ENCODE data around the gene SRP68. TPM values are rescaled to one million over a fixed set of nuclear protein-coding genes. Genes with fewer than 3 reads are reported as not detected.
A peak's percentile ranks its signal among the peaks of the same experiment; 100 is the strongest.

Gene SRP68
- 100 to 1,000 TPM in 3 of 5 donors, 10 to 100 TPM in 2; 92.3 to 111 (median 101) TPM for polyA plus RNA-seq (ENCODE audit: insufficient read depth in 1 of 5, insufficient read length in 5 of 5, low replicate concordance in 1 of 5)
- long read RNA-seq, donor 1, transcript SRP68-201 (16 exons, 2,649 nt), result major isoform, 19 of 22 reads
- long read RNA-seq, donor 1, partial matches to known transcripts, result 0 of 22 reads
- long read RNA-seq, donor 1, other reads (novel, unspliced or antisense), result 0 of 22 reads
- long read RNA-seq, donor 2, transcript SRP68-201 (16 exons, 2,649 nt), result major isoform, 11 of 11 reads
- long read RNA-seq, donor 2, partial matches to known transcripts, result 0 of 11 reads
- long read RNA-seq, donor 2, other reads (novel, unspliced or antisense), result 0 of 11 reads
- long read RNA-seq, donor 3, transcript SRP68-201 (16 exons, 2,649 nt), result major isoform, 6 of 7 reads
- long read RNA-seq, donor 3, partial matches to known transcripts, result 0 of 7 reads
- long read RNA-seq, donor 3, other reads (novel, unspliced or antisense), result 0 of 7 reads
- long read RNA-seq, donor 4, transcript SRP68-201 (16 exons, 2,649 nt), result major isoform, 12 of 14 reads
- long read RNA-seq, donor 4, partial matches to known transcripts, result 0 of 14 reads
- long read RNA-seq, donor 4, other reads (novel, unspliced or antisense), result 0 of 14 reads
- long read RNA-seq, donor 5, transcript SRP68-201 (16 exons, 2,649 nt), result major isoform, 22 of 28 reads
- long read RNA-seq, donor 5, partial matches to known transcripts, result 0 of 28 reads
- long read RNA-seq, donor 5, other reads (novel, unspliced or antisense), result 6 of 28 reads
- long read RNA-seq, donor 6, transcript SRP68-201 (16 exons, 2,649 nt), result major isoform, 23 of 23 reads
- long read RNA-seq, donor 6, partial matches to known transcripts, result 0 of 23 reads
- long read RNA-seq, donor 6, other reads (novel, unspliced or antisense), result 0 of 23 reads
- long read RNA-seq, donor 7, transcript SRP68-201 (16 exons, 2,649 nt), result major isoform, 19 of 21 reads
- long read RNA-seq, donor 7, partial matches to known transcripts, result 0 of 21 reads
- long read RNA-seq, donor 7, other reads (novel, unspliced or antisense), result 0 of 21 reads
- long read RNA-seq, donor 8, transcript SRP68-201 (16 exons, 2,649 nt), result major isoform, 12 of 12 reads
- long read RNA-seq, donor 8, partial matches to known transcripts, result 0 of 12 reads
- long read RNA-seq, donor 8, other reads (novel, unspliced or antisense), result 0 of 12 reads

DNA sequence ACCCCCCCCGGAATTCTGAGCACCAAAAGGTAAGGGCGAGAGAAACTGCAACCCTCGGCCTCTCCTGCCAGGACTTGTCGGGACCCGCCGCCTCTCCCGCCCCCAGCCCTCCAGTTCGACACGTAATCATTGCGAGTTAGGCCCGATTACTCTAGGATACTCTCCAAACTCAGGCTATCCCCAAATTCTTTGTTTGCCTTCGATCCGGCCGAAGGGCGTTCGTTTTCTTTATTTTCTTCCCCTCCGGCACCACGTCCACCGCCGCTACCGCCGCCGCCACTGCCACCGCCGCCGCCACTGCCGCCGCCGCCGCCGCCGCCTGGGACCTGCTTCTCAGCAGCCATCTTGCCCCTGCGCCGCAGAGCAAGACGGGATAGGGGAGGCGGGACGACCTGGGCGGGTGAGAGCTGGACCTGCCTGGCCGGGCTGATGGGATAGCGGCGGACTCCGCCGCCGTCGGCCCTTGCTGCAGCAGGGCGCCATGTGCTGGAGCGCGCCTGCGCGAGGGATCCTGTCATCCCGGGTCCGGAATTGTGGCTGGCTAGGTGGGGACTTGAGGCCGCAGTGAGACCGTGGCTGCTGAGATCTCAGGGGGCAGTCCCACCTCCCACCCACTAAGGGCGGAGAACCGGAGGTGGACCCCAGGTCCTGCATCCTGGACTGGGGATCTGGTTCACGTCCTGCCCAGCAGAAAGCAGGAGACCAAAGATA, at the start of gene SRP68:
Gene SRP68, minus strand, starts transcription at position 370 of the 711 bp plus-strand sequence. Its CDS starts 26 bp downstream, at position 344.
- DNase-seq, result peak; percentile 86

DNA sequence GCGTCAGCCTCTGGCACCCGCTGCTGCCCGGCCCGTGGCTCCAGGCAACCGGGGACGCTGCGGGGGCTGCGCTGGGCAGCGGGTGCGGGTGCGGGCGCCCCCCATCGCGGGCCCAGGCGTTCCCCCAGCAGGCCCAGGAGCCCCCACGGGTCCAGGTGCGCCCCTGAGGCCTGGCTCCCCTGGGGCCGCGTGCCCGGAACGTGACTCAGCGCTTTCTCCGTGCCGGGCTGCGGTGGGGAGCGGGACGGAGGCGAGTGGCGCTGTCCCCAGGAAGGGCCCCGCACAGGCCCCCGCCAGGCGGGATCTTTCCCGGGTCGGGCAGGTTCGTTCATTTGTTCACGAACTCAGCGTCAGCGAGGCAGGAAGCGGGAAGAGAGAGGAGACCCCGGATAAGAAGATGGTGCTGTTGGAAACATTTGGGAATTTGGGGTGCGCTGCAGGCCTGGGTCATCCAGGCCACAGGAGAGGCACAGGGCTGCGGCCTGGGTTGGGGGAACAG, 49.7 kb upstream of the SRP68 start:
- no peak for DNase-seq

DNA sequence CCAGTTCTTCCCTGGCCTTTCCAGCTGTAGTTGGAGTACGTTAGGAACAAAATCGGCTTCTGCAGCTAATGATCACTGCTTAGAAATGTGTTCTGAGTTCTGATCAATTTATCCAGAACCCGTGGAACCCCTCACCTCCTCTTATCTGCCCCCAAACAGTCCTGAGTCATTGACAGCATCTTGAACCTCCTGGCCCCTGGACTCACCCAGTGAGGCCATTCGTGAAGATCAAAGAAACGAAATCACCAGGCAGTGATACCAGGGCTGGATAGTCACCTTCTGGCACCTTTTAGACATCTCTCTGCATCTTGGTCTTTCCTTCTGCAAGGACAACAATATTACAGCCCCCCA, 48.3 kb upstream of the SRP68 start:
- DNase-seq, result no peak

DNA sequence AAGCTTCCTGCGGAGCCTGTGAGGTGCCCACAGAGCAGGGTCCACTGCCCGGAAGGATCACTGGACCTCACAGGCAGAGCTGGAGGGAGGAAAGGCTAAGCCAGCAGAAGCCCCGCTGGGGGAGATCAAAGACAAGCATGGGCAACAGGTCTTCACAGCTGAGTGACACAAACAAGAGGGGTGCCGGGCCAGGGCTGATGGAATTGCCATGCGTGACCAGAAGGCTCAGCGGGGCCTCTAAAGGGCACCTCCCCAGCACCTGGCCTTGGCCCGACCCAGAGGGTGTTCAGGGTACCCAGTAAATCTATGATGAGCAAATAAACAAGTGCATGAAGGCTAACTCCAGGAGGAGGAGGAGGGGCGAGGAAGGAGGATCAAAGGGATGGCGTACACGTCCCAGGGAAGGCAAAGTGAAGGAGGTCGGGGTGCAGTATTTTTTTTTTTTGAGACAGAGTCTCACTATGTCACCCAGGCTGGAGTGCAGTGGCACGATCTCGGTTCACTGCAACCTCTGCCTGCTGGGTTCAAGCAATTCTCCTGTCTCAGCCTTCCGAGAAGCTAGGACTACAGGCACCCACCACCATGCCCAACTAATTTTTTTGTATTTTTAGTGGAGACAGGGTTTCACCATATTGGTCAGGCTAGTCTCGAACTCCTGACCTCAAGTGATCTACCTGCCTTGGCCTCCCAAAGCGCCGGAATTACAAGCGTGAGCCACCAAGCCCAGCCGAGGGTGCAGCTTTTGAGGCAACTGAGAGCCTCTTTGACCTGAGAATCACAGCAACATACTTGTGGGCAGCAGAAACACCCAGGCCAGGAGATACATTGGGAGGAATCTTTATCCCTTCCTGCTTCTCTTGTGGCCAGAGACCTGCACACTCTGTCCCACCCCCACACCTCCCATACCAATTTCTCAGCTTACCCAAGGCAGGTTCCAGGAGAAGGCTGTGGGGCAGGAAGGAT, 47.4 kb upstream of the SRP68 start:
- DNase-seq, result no peak

DNA sequence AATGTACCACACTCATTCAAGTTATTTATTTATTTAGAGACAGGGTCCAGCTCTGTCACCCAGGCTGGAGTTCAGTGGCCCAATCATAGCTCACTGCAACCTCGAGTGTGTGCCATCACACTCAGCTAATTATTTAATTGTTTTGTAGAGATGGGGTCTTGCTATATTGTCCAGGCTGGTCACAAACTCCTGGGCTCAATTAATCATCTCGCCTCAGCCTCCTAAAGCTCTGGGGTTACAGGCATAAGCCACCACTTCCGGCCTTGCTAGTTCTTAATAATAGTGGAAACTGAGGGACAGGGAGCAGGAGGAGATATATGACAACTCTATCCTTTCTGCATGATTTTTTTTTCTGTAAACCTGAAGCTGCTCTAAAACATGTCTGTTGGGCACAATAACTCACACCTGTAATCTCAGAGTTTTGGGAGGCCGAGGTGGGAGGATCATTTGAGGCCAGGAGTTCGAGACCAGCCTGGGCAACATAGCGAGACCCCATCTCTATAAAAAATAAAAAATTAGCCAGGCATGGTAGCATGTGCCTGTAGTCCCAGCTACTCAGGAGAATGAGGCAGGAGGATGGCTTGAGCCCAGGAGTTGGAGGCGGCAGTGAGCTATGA, 42.9 kb upstream of the SRP68 start:
- DNase-seq, result no peak

DNA sequence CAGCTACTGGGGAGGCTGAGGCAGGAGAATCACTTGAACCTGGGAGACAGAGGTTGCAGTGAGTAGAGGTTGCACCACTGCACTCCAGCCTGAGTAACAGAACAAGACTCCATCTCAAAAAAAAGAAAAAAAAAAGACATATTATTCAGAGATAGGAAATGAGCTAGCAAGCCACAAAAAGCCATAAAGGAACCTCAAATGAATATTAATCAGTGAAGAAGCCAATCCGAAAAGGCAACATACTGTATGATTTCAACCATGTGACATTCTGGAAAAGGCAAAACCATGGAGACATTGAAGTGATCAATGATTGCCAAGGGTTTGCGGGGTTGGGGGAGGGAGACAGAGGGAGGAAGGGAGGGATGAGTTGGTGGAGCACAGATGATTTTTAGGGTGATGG, 39.6 kb upstream of the SRP68 start:
- no peak for DNase-seq

DNA sequence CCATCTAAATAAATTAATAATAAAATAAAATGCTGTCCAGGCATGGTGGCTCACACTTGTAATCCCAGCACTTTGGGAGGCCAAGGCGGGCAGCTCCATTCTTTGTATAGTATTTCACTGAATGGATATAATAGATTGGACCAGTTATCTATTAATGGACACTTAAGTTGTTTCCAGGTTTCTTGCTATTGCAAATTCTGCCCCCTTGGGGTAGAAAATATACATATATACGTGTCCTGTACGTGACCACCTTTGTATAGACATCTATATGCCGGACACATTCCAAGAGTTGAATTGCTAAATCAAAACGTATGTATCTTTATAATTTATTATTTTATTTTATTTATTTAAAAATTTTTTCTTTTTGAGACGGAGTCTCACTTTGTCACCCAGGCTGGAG, 35.2 kb upstream of the SRP68 start:
- DNase-seq, result no peak

DNA sequence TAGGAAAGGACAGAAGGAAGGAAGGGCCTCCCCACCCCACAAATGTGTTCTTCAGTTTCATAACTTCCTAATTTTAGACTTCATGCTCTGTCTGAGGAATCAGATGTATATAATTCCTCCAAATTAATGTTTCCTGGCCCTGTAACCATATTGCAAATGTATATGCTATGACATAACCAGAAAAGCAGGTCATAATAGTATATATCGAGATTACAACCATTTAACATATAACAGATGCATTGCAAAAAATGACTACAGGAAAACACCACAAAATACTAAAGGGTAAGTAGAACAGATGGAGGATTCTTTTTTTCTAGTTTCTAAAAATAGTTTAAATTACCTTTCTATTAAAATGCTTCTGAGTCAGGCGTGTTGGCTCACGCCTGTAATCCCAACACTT, 34.4 kb upstream of the SRP68 start:
- DNase-seq, result no peak

DNA sequence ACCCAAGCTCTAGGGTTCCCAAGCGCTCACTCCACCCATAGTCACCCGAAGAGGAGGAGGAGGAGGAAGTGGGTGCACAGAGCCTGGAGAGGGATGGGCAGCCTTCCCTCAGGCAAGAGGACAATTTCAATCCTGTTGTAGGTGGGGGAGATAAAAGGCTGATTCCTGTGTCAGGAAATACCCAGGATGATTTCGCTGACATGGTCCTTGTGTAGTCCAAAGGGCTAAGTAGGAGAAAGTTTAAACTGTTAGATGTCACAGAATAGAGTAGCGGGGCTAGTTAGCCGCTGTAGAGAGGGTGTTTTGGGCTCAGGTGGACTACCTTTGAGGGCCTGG, 32.5 kb upstream of the SRP68 start:
- no peak for DNase-seq

DNA sequence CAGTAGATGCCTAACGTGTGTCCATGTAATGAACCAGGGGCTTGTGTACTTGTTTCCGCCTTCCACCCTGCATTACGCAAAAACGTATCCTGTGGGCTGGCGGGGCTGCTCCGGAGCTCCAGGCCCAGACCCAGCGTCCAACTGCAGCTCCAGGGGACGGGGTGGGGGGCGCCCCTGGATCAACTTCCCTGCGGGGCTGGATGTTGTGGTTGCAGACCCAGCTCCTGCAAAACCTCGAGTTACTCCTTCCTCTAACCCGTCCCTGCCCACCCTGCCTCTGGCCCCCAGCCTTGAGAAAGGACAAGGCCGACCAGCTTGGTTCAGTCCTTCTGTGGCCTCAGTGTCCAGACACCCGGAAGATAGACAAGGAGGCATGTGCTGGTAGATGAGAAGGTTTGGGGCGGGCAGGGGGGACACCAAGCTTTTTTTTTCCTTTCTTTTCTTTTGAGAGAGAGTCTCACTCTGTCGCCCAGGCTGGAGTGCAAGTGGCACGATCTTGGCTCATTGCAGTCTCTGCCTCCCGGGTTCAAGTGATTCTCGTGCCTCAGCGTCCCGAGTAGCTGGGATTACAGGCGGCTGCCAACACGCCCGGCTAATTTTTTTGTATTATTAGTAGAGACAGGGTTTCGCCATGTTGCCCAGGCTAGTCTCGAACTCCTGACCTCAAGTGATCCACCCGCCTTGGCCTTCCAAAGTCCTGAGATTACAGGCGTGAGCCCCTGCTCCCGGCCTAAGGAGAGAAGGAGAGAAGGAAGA, 32.0 kb upstream of the SRP68 start:
- DNase-seq, result no peak

DNA sequence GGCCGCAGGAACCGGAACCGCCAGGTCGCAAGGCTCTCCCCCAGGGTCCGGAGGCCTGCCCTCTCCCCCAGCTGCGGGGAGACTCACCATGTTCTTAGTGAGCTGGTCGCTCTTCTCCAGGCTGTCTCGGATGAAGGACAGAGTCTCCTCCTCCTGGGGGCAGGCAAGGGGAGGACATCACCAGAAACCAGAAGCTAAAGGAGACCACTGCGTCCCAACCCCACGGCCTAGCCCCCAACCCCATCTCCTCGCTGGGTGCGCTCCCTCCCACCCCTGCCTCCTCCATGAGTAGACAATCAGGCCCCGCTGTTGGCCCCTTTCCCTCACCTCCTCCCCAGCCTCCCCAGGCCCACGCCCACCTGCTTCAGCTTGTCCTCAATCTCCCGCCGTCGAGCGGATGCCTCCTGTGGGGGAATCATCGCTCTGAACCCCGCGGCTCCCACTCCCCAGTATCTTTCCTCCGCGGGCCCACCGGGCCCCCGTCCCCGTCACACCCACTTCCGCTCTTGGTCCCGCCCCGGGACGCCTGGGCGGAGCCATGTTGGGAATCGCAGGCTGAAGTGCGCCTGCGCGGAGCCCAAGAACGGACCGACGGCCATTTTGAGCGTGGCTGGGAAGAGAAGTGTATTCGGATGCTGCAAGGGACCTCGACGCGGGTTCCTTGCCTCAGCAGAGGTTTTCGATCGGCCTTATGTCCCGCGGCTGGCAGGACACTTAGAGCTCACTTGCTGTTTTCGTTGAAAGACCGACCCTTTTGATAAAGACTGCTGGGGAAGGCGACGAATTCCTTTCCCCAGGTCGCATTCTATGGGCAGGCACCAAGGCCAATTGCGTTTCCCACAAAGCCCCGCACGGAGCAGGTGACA, 31.2 kb upstream of the SRP68 start, which contains the start of gene EXOC7:
Gene EXOC7, minus strand, starts transcription at position 514 of the 866 bp plus-strand sequence. Its CDS starts 95 bp downstream, at position 419.
- DNase-seq, result peak; percentile 95

DNA sequence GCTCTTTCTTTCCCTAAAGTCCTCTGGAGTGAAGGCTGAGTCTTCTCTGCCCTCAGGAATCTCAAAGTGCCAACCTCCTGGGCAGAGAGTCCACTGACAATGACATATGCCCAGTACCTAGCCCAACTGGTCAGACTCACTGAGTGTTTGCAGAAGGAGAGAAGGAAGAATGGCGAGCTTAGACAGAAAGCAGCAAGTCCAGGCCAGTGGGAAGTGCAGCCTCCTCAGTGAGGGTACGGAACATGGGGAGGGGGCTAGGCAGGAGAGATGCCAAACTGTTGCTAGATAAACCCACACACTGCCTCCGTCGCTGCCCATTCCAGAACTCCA, 30.6 kb upstream of the SRP68 start:
- no peak for DNase-seq

DNA sequence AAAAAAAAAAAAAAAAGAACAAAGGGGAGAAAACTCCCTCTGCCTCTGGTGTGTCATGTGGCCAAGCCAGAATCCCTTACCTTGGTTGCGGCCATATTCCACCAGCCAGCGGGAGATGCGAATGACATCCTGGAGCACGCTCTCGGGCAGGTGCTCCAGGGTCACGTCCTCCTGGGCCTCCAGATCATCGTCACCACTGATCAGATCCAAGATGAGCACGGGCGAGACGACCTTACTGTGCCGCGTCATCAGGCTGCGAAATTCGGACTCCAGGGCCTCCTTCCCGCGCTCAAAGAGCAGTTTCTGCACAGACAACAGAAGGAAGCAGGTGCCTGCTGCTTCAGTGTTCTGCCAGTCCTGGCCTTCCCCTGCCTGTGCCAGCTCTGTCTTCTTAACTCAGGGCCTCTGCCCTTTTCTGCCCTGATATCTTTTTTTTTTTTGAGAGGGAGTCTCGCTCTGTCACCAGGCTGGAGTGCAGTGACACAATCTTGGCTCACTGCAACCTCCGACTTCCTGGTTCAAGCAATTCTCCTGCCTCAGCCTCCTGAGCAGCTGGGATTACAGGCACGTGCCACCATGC, 25.5 kb upstream of the SRP68 start:
- DNase-seq, result no peak

DNA sequence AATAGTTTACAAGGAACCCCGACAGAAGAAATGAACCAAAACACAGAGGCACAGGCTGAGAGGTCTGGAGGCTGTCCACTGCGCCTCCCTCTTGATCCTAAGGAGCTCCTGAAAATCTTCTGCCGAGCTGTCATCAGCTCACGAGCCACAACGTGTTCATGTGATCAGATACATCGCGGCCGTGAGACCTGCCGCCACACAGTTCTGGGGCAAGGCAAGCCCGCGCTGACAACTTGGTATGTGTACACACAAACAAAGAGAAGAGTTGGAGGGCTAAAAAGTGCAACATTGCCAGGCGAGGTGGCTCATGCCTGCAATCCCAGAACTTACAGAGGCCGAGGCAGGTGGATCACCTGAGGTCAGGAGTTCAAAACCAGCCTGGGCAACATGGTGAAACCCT, 23.6 kb upstream of the SRP68 start:
- DNase-seq, result no peak

DNA sequence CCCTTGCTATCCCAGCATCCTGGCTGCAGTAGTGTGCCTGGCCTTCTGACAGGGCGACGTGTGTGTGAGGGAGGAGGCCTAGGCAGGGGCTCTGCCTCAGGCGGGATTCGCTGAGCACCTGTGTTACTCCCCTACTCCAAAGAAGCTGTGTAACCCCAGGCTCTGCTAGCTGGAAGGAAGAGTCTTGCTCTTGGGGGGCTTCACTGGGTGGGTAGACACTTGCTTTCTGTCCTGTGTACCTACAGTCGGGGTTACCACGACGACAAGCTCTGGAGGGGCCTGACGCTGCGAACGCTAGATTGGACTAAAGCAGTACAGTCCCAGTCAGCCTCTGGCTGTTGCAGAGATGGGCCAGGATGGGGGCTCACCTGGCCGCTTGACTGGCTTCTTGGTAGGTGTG, 21.7 kb upstream of the SRP68 start:
- no peak for DNase-seq

DNA sequence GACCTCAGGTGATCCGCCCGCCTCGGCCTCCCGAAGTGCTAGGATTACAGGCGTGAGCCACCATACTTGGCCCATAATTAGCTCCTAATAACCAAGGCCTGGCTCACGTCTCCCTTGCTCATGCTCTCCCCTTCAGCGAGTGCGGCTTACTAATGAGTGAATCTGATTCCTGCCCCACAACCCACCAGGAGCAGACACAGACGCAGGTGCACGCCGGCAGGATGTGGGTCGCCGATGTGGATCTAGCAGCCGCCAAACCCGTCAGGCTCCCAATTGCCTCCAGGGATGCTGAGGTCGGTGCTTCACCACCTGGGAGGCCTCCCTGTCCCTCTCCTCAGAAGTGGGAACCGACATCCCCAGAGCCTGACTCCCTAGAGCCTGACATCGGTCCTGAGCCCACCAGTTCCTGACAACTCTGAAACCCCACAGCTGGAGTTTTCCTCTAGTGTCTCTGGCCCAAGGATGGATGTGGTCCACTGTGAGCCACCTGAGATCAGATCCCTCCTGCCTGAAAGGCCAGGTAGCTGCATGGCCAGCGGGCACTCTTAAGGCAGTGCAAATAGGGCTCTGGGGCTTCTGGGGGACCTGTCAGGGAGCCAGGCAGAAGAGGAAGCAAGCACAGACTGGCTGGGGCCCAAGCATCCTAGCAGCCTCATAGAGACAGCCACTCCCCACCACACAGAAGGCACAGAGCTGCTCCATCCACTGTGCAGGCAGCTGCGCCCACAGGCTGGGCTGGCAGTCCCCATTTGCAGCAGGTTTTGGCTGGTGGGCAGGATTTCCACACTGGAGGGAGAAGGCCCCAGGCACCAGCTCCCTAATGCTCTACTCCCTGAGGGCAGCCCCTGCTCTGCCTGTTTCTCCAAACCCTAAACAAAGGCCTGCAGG, 20.5 kb upstream of the SRP68 start:
- DNase-seq, result no peak

Measured in right lung (tissue), 10 donors.